Esophagus squamous epithelium (tissue), 4 donors: ENCODE results near the gene RPGR.

Experiments used
- CTCF ChIP-seq, 6 experiments: fragments of 450-650 bp in 4 of 6; fragments of 200-600 bp in 2 of 6; sonication (generic) in 2 of 6; IDR thresholded peaks; one replicate each; pipeline ENCODE4 v1.5.1; 2016 to 2019; ENCODE audit warnings: antibody characterized with exemption in 6 of 6, mild to moderate bottlenecking in 4 of 6, moderate library complexity in 4 of 6
- POLR2A ChIP-seq, 4 donors: fragments of 450-650 bp; IDR thresholded peaks; one replicate each; pipeline ENCODE4 v1.6.1; 2017; ENCODE audit warnings: antibody characterized with exemption in 4 of 4, mild to moderate bottlenecking in 4 of 4, moderate library complexity in 3 of 4

DNA sequence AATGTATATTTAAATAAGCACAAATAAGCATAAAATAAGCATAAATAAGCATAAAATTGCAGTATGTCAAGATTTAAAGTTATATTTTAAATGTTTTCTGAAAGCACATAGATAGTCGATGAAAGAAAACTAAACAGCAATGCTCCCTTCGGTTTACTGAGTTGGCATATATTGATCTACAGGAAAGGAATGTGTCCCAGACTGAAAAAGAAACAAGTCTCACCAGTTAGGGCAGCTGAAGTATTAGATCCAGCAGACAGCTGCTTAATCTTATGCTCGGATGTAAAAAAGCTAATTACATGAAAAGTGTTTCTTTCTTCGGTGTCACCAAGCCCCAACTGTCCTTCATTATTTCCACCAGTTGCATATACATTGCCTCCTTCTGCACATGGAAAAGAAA, 8.7 kb downstream of the RPGR start:
- TF ChIP-seq CTCF (IDR thresholded peaks at IDR 0.05), result no peak
- no peak for TF ChIP-seq POLR2A (IDR thresholded peaks at IDR 0.05)
